ENCODE measurements around the gene CPLANE1.

DNA sequence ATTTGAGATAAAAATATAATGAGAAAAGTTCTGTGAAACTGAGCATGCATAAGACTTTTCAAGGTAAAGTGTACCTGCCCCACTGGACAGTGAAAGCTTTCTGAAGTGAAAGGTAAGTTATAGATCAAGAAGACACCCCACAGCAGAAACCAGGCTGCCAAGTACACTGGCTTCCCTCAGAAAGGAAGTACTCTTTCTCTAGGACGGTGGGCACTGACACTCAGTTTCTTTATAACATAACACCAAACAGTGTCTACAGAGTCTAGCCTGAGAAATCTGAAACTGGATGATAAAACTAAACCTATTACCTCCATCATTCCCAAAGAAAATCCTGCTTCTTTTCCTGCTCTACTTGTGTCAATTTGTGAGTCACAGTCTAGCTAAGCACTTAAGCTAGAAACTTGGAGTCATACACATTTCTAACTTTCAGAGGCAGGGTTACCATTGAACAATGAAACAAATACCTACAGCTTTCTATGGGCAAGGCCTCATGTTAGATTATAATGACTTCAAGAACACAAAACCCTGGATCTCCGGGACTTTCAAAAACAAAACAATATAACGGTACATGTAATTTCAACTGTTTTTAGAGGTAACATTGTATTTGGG lies 136.7 kb downstream of the CPLANE1 start:
- TF ChIP-seq, protein P1, sequence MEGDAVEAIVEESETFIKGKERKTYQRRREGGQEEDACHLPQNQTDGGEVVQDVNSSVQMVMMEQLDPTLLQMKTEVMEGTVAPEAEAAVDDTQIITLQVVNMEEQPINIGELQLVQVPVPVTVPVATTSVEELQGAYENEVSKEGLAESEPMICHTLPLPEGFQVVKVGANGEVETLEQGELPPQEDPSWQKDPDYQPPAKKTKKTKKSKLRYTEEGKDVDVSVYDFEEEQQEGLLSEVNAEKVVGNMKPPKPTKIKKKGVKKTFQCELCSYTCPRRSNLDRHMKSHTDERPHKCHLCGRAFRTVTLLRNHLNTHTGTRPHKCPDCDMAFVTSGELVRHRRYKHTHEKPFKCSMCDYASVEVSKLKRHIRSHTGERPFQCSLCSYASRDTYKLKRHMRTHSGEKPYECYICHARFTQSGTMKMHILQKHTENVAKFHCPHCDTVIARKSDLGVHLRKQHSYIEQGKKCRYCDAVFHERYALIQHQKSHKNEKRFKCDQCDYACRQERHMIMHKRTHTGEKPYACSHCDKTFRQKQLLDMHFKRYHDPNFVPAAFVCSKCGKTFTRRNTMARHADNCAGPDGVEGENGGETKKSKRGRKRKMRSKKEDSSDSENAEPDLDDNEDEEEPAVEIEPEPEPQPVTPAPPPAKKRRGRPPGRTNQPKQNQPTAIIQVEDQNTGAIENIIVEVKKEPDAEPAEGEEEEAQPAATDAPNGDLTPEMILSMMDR (IDR thresholded peaks at IDR 0.05): no peak
- TF ChIP-seq POLR2A (IDR thresholded peaks at IDR 0.05): no peak

Measured in thyroid gland (tissue), 4 donors.